Erythroblast (primary cell): ENCODE measurements around the gene STK10.

Source experiments
- GATA1 ChIP-seq: IDR thresholded peaks from 2 replicates; pipeline ENCODE4 v1.6.1; 2011; ENCODE audit warnings: low read depth, mild to moderate bottlenecking, control low read depth, low read length, moderate library complexity
- POLR2A ChIP-seq: IDR thresholded peaks from 2 replicates; pipeline ENCODE4 v1.6.1; 2011; ENCODE audit warnings: mild to moderate bottlenecking, low read length

DNA sequence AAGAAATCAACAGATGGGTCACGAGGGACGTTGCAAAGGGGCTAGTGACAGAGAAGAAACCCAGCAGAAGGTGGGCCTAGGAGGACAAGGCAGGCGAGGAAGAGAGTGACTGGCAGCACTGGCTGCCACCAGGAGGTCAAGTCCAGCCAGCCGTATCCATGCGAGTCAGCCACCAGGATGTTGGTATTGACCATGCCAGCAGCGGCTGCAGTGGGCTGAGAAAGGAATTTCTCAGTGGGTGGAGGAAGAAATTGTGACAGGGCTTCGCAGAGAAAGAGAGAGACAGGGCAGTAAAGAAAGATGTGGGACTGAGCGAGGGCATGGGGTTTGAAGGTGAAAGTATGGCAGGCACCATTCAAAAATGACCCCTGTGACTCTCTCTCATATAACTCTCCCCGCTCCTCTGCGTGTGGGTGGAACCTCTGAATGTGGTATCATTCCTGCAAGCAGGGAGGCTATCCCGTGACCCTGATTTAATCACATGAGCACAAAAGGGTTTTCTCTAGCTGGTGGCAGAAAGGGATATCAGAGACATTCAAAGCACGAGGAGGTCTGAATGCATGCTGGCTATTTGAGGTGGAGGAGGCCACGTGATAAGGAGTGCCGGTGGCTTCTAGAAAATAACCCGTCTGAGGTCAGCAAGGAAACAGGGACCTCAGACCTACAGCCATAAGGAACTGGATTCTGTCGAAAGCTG is 136.2 kb downstream of the STK10 start:
- no peak for TF ChIP-seq POLR2A
- TF ChIP-seq GATA1: no peak
